ENCODE results near the gene STK11IP. TPM values are rescaled to one million over a fixed set of nuclear protein-coding genes. Genes with fewer than 3 reads are reported as not detected.

Gene STK11IP
- polyA plus RNA-seq, 1 donor from 2014 or later: 54.9 TPM

GRCh38 chr2:219634951-219635751 lies 37.5 kb downstream of the STK11IP start:
- no peaks in the 10 kb centered on the region for H4K20me1 ChIP-seq (ENCODE audit: insufficient read depth)
- H3K4me3 ChIP-seq (ENCODE audit: low read length): no peak overlapping the region
- no peak overlapping the region for H3K9ac ChIP-seq (ENCODE audit: low read length)
- H3F3A ChIP-seq (ENCODE audit: insufficient read depth, low read length, poor library complexity, severe bottlenecking): no peaks in the 10 kb centered on the region
- no peaks in the 10 kb centered on the region for H3K9me3 ChIP-seq (ENCODE audit: low read length)
- no peaks in the 10 kb centered on the region for H3K27me3 ChIP-seq (ENCODE audit: insufficient read depth, low read depth, low read length)
- TF ChIP-seq RAD21 (conservative IDR thresholded peaks at IDR 0.05) (no peak), EZH2 (IDR thresholded peaks at IDR 0.05; ENCODE audit: borderline replicate concordance, insufficient read depth, low read length, poor library complexity, severe bottlenecking) (no peak)
- no peak overlapping the region for H2AFZ ChIP-seq (ENCODE audit: low read depth, low read length)
- H3K36me3 ChIP-seq (ENCODE audit: insufficient read depth, low read length): no peaks in the 10 kb centered on the region
- no peak overlapping the region for H3K4me2 ChIP-seq (ENCODE audit: low read length)
- no peaks in the 10 kb centered on the region for H3K79me2 ChIP-seq (replicated peaks; ENCODE audit: insufficient read depth, low read length)
- no peaks in the 10 kb centered on the region for H3K9me2 ChIP-seq (ENCODE audit: insufficient read depth, low read length)
- no peak overlapping the region for H3K27ac ChIP-seq (ENCODE audit: low read length)

GRCh38 chr2:219636144-219636915 lies 38.7 kb downstream of the STK11IP start:
- Histone ChIP-seq H3K4me2 (ENCODE audit: low read length) (no peak overlapping the region), H3K4me3 (ENCODE audit: low read length) (no peak overlapping the region), H3K9me2 (ENCODE audit: insufficient read depth, low read length) (no peaks in the 10 kb centered on the region), H2AFZ (ENCODE audit: low read depth, low read length) (no peak overlapping the region), H3K9me3 (ENCODE audit: low read length) (no peaks in the 10 kb centered on the region), H4K20me1 (ENCODE audit: insufficient read depth) (no peaks in the 10 kb centered on the region), H3K9ac (ENCODE audit: low read length) (no peak overlapping the region), H3K36me3 (ENCODE audit: insufficient read depth, low read length) (no peaks in the 10 kb centered on the region), H3F3A (ENCODE audit: insufficient read depth, low read length, poor library complexity, severe bottlenecking) (no peaks in the 10 kb centered on the region), H3K27ac (ENCODE audit: low read length) (no peak overlapping the region), H3K79me2 (replicated peaks; ENCODE audit: insufficient read depth, low read length) (no peaks in the 10 kb centered on the region), H3K27me3 (ENCODE audit: insufficient read depth, low read depth, low read length) (no peaks in the 10 kb centered on the region)
- no peak for TF ChIP-seq POLR2AphosphoS5 (IDR thresholded peaks at IDR 0.05)
- TF ChIP-seq EP300 (conservative IDR thresholded peaks at IDR 0.05; ENCODE audit: poor library complexity, severe bottlenecking): no peak
- no peak for TF ChIP-seq SMC3 (conservative IDR thresholded peaks at IDR 0.05; ENCODE audit: poor library complexity)
- TF ChIP-seq RAD21 (conservative IDR thresholded peaks at IDR 0.05): no peak
- no peak for TF ChIP-seq TAF1 (IDR thresholded peaks at IDR 0.05; ENCODE audit: low read depth)
- no peak for TF ChIP-seq MXI1 (conservative IDR thresholded peaks at IDR 0.05; ENCODE audit: poor library complexity, severe bottlenecking)

DNA sequence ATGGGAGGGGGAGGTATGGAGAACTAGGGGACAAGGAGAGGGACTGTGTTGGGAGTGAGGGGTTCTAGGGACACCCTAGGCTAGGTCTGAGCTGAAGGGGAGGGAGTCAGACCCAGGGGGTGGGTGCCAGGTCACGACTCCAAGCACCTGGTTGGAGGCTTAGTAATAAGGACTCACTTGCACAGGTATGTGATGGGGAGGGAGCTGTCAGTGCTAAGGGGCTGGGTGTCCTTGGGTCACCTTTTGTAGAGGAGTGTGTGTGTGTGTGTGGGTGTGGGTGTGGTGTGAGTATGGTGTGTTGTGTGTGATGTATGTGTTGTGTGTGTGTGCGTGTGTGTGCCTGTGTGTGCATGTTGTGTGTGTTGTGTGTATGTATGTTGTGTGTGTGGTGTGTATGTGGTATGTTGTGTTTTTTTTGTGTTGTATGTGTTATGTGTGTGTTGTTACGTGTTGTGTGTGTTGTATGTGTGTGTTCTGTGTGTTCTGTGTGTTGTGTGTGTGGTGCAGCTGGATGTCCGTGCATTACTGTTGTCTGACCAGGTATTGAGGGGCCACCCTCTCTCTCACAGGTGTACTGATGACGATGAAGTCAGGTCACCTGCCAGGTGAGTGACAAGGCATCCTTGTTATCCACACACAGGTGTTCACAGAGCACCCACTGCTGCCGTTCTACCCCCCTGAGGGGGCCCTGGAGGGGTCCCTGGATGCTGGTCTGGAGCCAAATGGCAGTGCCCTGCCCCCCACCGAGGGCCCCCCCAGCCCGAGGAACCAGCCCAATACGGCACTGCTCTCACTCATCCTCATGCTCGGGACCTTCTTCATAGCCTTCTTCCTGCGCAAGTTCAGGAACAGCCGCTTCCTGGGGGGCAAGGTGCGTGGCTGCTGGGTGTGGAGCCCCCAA lies 39.5 kb downstream of the STK11IP start:
- Histone ChIP-seq H2AFZ (ENCODE audit: low read depth, low read length) (no peak overlapping the region), H3K36me3 (ENCODE audit: insufficient read depth, low read length) (no peaks in the 10 kb centered on the region)

More for the DNA sequence above, 39.5 kb downstream of the STK11IP start:
- TF ChIP-seq REST (IDR thresholded peaks at IDR 0.05; ENCODE audit: borderline replicate concordance) (no peak), TAF1 (IDR thresholded peaks at IDR 0.05; ENCODE audit: low read depth) (no peak), SMC3 (conservative IDR thresholded peaks at IDR 0.05; ENCODE audit: poor library complexity) (no peak), EP300 (conservative IDR thresholded peaks at IDR 0.05; ENCODE audit: poor library complexity, severe bottlenecking) (no peak), POLR2AphosphoS5 (IDR thresholded peaks at IDR 0.05) (no peak)
- TF ChIP-seq, protein P1, sequence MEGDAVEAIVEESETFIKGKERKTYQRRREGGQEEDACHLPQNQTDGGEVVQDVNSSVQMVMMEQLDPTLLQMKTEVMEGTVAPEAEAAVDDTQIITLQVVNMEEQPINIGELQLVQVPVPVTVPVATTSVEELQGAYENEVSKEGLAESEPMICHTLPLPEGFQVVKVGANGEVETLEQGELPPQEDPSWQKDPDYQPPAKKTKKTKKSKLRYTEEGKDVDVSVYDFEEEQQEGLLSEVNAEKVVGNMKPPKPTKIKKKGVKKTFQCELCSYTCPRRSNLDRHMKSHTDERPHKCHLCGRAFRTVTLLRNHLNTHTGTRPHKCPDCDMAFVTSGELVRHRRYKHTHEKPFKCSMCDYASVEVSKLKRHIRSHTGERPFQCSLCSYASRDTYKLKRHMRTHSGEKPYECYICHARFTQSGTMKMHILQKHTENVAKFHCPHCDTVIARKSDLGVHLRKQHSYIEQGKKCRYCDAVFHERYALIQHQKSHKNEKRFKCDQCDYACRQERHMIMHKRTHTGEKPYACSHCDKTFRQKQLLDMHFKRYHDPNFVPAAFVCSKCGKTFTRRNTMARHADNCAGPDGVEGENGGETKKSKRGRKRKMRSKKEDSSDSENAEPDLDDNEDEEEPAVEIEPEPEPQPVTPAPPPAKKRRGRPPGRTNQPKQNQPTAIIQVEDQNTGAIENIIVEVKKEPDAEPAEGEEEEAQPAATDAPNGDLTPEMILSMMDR (IDR thresholded peaks at IDR 0.05; ENCODE audit: poor library complexity, severe bottlenecking): no peak
- no peak overlapping the region for H3K9ac ChIP-seq (ENCODE audit: low read length)
- H3K4me3 ChIP-seq (ENCODE audit: low read length): no peak overlapping the region
- no peaks in the 10 kb centered on the region for H3K9me2 ChIP-seq (ENCODE audit: insufficient read depth, low read length)
- no peak overlapping the region for H3K27ac ChIP-seq (ENCODE audit: low read length)
- no peaks in the 10 kb centered on the region for H3K79me2 ChIP-seq (replicated peaks; ENCODE audit: insufficient read depth, low read length)
- H3K9me3 ChIP-seq (ENCODE audit: low read length): no peaks in the 10 kb centered on the region
- H3K4me2 ChIP-seq (ENCODE audit: low read length): no peak overlapping the region
- H4K20me1 ChIP-seq (ENCODE audit: insufficient read depth): no peaks in the 10 kb centered on the region
- H3K27me3 ChIP-seq (ENCODE audit: insufficient read depth, low read depth, low read length): no peaks in the 10 kb centered on the region
- no peaks in the 10 kb centered on the region for H3F3A ChIP-seq (ENCODE audit: insufficient read depth, low read length, poor library complexity, severe bottlenecking)
